HEK293 (cell line): Measurements from ENCODE around the gene CADM1.

Experiments used
- YY2 ChIP-seq: fragments of 450-650 bp; formaldehyde crosslinking; IDR thresholded peaks from 2 replicates; pipeline ENCODE4 v1.5.1; 2016; ENCODE audit warnings: missing biosample characterization, missing genetic modification characterization
- TF ChIP-seq, protein P1 (sequence below): fragments of 450-650 bp; formaldehyde crosslinking; IDR thresholded peaks from 2 replicates; pipeline ENCODE4 v1.5.1; 2016; ENCODE audit warnings: missing biosample characterization, missing genetic modification characterization
- TF ChIP-seq, protein P2 (sequence below): fragments of 450-650 bp; formaldehyde crosslinking; IDR thresholded peaks from 2 replicates; pipeline ENCODE4 v1.5.1; 2016; ENCODE audit warnings: missing biosample characterization, missing genetic modification characterization
- TF ChIP-seq, protein P3 (sequence below): fragments of 450-650 bp; formaldehyde crosslinking; IDR thresholded peaks from 2 replicates; pipeline ENCODE4 v1.5.1; 2016; ENCODE audit warnings: missing biosample characterization, missing genetic modification characterization
- TF ChIP-seq, protein P4 (sequence below): fragments of 450-650 bp; formaldehyde crosslinking; IDR thresholded peaks from 2 replicates; pipeline ENCODE4 v1.5.1; 2016; ENCODE audit warnings: missing biosample characterization, missing genetic modification characterization

DNA sequence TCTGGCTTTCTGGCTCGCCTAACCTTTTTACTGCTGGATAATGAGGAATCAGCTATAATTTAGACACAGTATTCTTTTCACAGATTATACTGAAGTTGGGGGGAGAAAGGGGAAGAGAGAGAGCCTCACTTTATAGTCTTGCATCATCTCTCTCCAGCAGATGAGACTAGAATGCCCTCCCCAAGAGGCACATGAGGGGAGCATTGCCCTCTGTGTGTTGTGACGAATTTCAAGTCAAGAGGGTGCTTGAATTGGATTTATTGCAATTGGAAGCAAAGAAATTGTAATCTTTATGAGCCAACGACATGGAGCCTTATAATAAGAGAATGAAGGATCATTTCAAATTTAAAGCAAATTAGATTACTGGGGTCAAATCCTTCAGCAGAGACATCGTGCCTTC, 17.6 kb upstream of the CADM1 start:
- TF ChIP-seq, protein P1, sequence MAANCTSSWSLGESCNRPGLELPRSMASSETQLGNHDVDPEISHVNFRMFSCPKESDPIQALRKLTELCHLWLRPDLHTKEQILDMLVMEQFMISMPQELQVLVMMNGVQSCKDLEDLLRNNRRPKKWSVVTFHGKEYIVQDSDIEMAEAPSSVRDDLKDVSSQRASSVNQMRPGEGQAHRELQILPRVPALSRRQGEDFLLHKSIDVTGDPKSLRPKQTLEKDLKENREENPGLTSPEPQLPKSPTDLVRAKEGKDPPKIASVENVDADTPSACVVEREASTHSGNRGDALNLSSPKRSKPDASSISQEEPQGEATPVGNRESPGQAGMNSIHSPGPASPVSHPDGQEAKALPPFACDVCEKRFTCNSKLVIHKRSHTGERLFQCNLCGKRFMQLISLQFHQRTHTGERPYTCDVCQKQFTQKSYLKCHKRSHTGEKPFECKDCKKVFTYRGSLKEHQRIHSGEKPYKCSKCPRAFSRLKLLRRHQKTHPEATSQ (tag by site-specific recombination), result no peak
- TF ChIP-seq YY2 (tag by site-specific recombination), result no peak
- TF ChIP-seq, protein P2, sequence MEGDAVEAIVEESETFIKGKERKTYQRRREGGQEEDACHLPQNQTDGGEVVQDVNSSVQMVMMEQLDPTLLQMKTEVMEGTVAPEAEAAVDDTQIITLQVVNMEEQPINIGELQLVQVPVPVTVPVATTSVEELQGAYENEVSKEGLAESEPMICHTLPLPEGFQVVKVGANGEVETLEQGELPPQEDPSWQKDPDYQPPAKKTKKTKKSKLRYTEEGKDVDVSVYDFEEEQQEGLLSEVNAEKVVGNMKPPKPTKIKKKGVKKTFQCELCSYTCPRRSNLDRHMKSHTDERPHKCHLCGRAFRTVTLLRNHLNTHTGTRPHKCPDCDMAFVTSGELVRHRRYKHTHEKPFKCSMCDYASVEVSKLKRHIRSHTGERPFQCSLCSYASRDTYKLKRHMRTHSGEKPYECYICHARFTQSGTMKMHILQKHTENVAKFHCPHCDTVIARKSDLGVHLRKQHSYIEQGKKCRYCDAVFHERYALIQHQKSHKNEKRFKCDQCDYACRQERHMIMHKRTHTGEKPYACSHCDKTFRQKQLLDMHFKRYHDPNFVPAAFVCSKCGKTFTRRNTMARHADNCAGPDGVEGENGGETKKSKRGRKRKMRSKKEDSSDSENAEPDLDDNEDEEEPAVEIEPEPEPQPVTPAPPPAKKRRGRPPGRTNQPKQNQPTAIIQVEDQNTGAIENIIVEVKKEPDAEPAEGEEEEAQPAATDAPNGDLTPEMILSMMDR (tag by site-specific recombination), result no peak
- TF ChIP-seq, protein P3, sequence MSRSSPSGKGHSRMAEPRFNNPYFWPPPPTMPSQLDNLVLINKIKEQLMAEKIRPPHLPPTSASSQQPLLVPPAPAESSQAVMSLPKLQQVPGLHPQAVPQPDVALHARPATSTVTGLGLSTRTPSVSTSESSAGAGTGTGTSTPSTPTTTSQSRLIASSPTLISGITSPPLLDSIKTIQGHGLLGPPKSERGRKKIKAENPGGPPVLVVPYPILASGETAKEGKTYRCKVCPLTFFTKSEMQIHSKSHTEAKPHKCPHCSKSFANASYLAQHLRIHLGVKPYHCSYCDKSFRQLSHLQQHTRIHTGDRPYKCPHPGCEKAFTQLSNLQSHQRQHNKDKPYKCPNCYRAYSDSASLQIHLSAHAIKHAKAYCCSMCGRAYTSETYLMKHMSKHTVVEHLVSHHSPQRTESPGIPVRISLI (tag by site-specific recombination), result no peak
- TF ChIP-seq, protein P4, sequence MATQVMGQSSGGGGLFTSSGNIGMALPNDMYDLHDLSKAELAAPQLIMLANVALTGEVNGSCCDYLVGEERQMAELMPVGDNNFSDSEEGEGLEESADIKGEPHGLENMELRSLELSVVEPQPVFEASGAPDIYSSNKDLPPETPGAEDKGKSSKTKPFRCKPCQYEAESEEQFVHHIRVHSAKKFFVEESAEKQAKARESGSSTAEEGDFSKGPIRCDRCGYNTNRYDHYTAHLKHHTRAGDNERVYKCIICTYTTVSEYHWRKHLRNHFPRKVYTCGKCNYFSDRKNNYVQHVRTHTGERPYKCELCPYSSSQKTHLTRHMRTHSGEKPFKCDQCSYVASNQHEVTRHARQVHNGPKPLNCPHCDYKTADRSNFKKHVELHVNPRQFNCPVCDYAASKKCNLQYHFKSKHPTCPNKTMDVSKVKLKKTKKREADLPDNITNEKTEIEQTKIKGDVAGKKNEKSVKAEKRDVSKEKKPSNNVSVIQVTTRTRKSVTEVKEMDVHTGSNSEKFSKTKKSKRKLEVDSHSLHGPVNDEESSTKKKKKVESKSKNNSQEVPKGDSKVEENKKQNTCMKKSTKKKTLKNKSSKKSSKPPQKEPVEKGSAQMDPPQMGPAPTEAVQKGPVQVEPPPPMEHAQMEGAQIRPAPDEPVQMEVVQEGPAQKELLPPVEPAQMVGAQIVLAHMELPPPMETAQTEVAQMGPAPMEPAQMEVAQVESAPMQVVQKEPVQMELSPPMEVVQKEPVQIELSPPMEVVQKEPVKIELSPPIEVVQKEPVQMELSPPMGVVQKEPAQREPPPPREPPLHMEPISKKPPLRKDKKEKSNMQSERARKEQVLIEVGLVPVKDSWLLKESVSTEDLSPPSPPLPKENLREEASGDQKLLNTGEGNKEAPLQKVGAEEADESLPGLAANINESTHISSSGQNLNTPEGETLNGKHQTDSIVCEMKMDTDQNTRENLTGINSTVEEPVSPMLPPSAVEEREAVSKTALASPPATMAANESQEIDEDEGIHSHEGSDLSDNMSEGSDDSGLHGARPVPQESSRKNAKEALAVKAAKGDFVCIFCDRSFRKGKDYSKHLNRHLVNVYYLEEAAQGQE (tag by site-specific recombination), result no peak
